ENCODE data around the gene ZNF669.

The ZNF669 gene

DNA sequence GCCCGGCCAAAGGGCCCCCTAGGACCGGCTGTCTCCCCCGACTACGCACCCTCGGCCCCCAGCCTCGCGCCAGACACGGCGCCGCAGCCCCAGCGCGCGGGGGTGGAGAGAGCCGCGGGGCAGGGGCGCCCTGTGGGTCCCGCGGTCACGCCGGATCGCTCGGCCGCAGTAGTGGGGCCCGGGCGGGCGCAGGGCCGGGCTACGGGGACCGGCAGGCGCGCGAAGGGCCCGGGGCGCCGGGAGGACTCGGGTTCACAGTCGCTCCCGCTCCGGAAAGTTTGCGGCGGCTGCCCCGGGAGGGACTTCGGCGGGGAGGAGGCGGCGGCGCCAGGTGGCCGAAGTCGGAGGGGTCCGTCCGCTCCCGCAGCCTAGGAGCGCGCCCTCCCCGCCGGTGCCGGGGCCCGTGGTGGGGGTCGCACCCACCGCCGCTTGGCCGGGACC, 7.1 kb upstream of the ZNF669 start:
- TF ChIP-seq, protein P1, sequence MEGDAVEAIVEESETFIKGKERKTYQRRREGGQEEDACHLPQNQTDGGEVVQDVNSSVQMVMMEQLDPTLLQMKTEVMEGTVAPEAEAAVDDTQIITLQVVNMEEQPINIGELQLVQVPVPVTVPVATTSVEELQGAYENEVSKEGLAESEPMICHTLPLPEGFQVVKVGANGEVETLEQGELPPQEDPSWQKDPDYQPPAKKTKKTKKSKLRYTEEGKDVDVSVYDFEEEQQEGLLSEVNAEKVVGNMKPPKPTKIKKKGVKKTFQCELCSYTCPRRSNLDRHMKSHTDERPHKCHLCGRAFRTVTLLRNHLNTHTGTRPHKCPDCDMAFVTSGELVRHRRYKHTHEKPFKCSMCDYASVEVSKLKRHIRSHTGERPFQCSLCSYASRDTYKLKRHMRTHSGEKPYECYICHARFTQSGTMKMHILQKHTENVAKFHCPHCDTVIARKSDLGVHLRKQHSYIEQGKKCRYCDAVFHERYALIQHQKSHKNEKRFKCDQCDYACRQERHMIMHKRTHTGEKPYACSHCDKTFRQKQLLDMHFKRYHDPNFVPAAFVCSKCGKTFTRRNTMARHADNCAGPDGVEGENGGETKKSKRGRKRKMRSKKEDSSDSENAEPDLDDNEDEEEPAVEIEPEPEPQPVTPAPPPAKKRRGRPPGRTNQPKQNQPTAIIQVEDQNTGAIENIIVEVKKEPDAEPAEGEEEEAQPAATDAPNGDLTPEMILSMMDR (IDR thresholded peaks at IDR 0.05; ENCODE audit: low read depth, low read length, missing control alignments): no peak
- no peak for DNase-seq
- H3K27ac ChIP-seq: no peak overlapping the region
- H3K4me3 ChIP-seq (ENCODE audit: low read depth, low read length): peak overlapping the region; percentile 60
- in situ Hi-C loops (cut with HindIII; ENCODE audit: low pct_ligation_motif_present, low sequenced_read_pairs): no loop called here
- no peaks in the 10 kb centered on the region for H3K36me3 ChIP-seq (replicated peaks)
- H3K27me3 ChIP-seq (replicated peaks): no peaks in the 10 kb centered on the region

- peak overlapping the region; percentile 60 for H3K4me3 ChIP-seq (ENCODE audit: low read depth, low read length)
- TF ChIP-seq, protein P1 (IDR thresholded peaks at IDR 0.05; ENCODE audit: low read depth, low read length, missing control alignments): no peak
- in situ Hi-C loops (cut with HindIII; ENCODE audit: low pct_ligation_motif_present, low sequenced_read_pairs): no loop called here
- DNase-seq: no peak
- H3K27me3 ChIP-seq (replicated peaks): no peaks in the 10 kb centered on the region
- no peaks in the 10 kb centered on the region for H3K36me3 ChIP-seq (replicated peaks)
- no peak overlapping the region for H3K27ac ChIP-seq
Observed at GRCh38 chr1:247110627-247111258, 6.6 kb upstream of the ZNF669 start.

- TF ChIP-seq, protein P1 (IDR thresholded peaks at IDR 0.05; ENCODE audit: low read depth, low read length, missing control alignments): no peak
- Histone ChIP-seq H3K27me3 (replicated peaks) (no peaks in the 10 kb centered on the region), H3K27ac (no peak overlapping the region), H3K36me3 (replicated peaks) (no peaks in the 10 kb centered on the region), H3K4me3 (ENCODE audit: low read depth, low read length) (no peak overlapping the region)
- in situ Hi-C loops (cut with HindIII; ENCODE audit: low pct_ligation_motif_present, low sequenced_read_pairs): no loop called here
- DNase-seq: no peak
Observed at GRCh38 chr1:247107694-247108093, 3.5 kb upstream of the ZNF669 start.

DNA sequence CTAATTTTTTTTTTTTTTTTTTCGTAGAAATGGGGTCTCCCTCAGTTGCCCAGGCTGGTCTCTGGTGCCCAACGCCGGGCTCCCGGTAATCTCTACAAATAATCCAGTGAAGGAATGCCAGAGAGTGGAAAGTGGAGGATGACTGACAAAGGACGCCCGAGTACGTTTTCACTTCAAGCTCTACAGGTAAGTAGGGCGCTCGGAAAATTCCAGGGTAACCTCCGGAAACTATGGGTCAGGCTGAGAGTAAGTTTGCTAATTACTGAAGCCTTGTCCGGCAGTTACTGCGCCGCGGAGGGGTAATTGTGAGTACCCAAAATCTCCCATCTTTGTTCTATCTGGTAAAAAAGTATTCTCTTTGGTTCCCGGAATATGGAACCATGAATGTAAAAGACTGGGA, 1.8 kb upstream of the ZNF669 start:
- DNase-seq: no peak
- Histone ChIP-seq H3K4me3 (ENCODE audit: low read depth, low read length) (no peak overlapping the region), H3K27me3 (replicated peaks) (no peaks in the 10 kb centered on the region), H3K36me3 (replicated peaks) (peaks cover 12% of the 10 kb centered on the region), H3K27ac (no peak overlapping the region)
- TF ChIP-seq, protein P1 (IDR thresholded peaks at IDR 0.05; ENCODE audit: low read depth, low read length, missing control alignments): no peak
- in situ Hi-C loops (cut with HindIII; ENCODE audit: low pct_ligation_motif_present, low sequenced_read_pairs): no loop called here

GRCh38 chr1:247104965-247105364, 809 bp upstream of the ZNF669 start:
- no peak overlapping the region for H3K27ac ChIP-seq
- H3K27me3 ChIP-seq (replicated peaks): no peaks in the 10 kb centered on the region
- no peak overlapping the region for H3K4me3 ChIP-seq (ENCODE audit: low read depth, low read length)
- TF ChIP-seq, protein P1 (IDR thresholded peaks at IDR 0.05; ENCODE audit: low read depth, low read length, missing control alignments): no peak
- DNase-seq: no peak
- peaks cover 22% of the 10 kb centered on the region for H3K36me3 ChIP-seq (replicated peaks)
- in situ Hi-C loops (cut with HindIII; ENCODE audit: low pct_ligation_motif_present, low sequenced_read_pairs): no loop called here

DNA sequence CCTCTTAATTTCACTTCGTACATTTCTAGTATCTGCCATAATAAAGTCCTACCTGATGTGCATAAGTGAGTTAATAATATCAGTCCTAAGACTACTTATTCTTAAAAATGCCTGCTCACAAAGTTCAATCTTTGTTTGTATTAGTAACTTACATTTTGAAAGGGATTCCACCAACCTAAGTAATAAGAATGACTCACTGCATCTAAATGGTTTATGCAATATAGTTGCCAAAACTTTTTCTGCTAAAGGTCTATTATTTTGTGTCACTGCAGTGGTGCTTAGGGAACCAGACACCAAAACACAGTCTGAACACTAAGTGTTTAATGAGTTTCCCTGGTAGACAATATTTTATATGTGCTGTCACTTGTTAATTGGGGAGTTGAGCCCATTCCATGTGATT, 1.8 kb downstream of the ZNF669 start:
- TF ChIP-seq, protein P1 (IDR thresholded peaks at IDR 0.05; ENCODE audit: low read depth, low read length, missing control alignments): no peak
- no peak overlapping the region for H3K4me3 ChIP-seq (ENCODE audit: low read depth, low read length)
- in situ Hi-C loops (cut with HindIII; ENCODE audit: low pct_ligation_motif_present, low sequenced_read_pairs): no loop called here

More for the DNA sequence above, 1.8 kb downstream of the ZNF669 start:
- DNase-seq: no peak
- peaks cover 38% of the 10 kb centered on the region for H3K36me3 ChIP-seq (replicated peaks)
- H3K27me3 ChIP-seq (replicated peaks): no peaks in the 10 kb centered on the region
- H3K27ac ChIP-seq: no peak overlapping the region

Measured in brain microvascular endothelial cell (primary cell).